Mucosa of descending colon (tissue), 3 donors: ENCODE data around the gene ELK4. TPM values are rescaled to one million over a fixed set of nuclear protein-coding genes. Genes with fewer than 3 reads are reported as not detected.

Experiments
- ATAC-seq: fragments of 200-7000 bp; cut with Tn5 transposase; one replicate; pipeline ENCODE4 v1.9.1; 2020; ENCODE audit warnings: mild to moderate bottlenecking, moderate library complexity
- DNase-seq, 3 donors: peaks; one replicate each; pipeline ENCODE4 v3.0.0-alpha.2; 2020
- H3K36me3 ChIP-seq: fragments of 200-600 bp; one replicate; pipeline ENCODE4 v1.8.0; 2021; ENCODE audit warnings: low read depth, mild to moderate bottlenecking
- H3K4me1 ChIP-seq: fragments of 200-600 bp; one replicate; pipeline ENCODE4 v1.8.0; 2021; ENCODE audit warnings: low read depth, mild to moderate bottlenecking
- H3K4me3 ChIP-seq: fragments of 200-600 bp; one replicate; pipeline ENCODE4 v1.8.0; 2021; ENCODE audit warnings: mild to moderate bottlenecking
- H3K9me3 ChIP-seq: fragments of 200-600 bp; one replicate; pipeline ENCODE4 v1.8.0; 2021; ENCODE audit warnings: mild to moderate bottlenecking
- intact Hi-C, 2 donors: fragments of 100-400 bp; cut with DNase I in 1 of 2; cut with micrococcal nuclease in 1 of 2; formaldehyde crosslinking; loops; one replicate each; pipeline versions ENCODE4 v1.11.0 to v1.11.1; 2022; cut with DNase I, micrococcal nuclease
- total RNA-seq, 3 donors: library from RNA; stranded (reverse); fragmentation: NEBNext Ultra II Directional in 2 of 3; extraction: Animal tissue kit (Norgen Biotek cat#: 25700) in 2 of 3; gene quantifications; one replicate each; pipeline versions ENCODE4 v1.2.1 to v1.2.4, GENCODE V29; 2021 to 2023
- TF ChIP-seq, protein P1 (sequence below): fragments of 200-600 bp; IDR thresholded peaks from one replicate; pipeline ENCODE4 v1.8.0; 2022; ENCODE audit warnings: antibody characterized with exemption, mild to moderate bottlenecking
- donor health status: DM: no; HTN: no; CAD: no; lungs with moderate emphysema.
- donor health status: DM: no; HTN: no; CAD: no.
- donor health status: DM: no; HTN: yes; CAD: no.

Gene ELK4
- total RNA-seq, 3 donors from 2014 or later, result 43.1 to 60.6 (median 47.6) TPM

- intact Hi-C loops, result no loop called here
- no peaks in the 10 kb centered on the region for H3K4me1 ChIP-seq
- TF ChIP-seq, protein P1, sequence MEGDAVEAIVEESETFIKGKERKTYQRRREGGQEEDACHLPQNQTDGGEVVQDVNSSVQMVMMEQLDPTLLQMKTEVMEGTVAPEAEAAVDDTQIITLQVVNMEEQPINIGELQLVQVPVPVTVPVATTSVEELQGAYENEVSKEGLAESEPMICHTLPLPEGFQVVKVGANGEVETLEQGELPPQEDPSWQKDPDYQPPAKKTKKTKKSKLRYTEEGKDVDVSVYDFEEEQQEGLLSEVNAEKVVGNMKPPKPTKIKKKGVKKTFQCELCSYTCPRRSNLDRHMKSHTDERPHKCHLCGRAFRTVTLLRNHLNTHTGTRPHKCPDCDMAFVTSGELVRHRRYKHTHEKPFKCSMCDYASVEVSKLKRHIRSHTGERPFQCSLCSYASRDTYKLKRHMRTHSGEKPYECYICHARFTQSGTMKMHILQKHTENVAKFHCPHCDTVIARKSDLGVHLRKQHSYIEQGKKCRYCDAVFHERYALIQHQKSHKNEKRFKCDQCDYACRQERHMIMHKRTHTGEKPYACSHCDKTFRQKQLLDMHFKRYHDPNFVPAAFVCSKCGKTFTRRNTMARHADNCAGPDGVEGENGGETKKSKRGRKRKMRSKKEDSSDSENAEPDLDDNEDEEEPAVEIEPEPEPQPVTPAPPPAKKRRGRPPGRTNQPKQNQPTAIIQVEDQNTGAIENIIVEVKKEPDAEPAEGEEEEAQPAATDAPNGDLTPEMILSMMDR, result no peak
- H3K36me3 ChIP-seq, result no peaks in the 10 kb centered on the region
- ATAC-seq (no peak), DNase-seq (no peak)
- no peak overlapping the region for H3K4me3 ChIP-seq
- H3K9me3 ChIP-seq, result no peaks in the 10 kb centered on the region
These were observed 27.8 kb downstream of the ELK4 start for GRCh38 chr1:205604059-205604458.

GRCh38 chr1:205601205-205601604 is 30.6 kb downstream of the ELK4 start:
- H3K4me1 ChIP-seq, result no peaks in the 10 kb centered on the region
- intact Hi-C loops, result no loop called here
- TF ChIP-seq, protein P1, result no peak
- ATAC-seq (no peak), DNase-seq (no peak)
- H3K36me3 ChIP-seq, result no peaks in the 10 kb centered on the region
- no peaks in the 10 kb centered on the region for H3K9me3 ChIP-seq
- no peak overlapping the region for H3K4me3 ChIP-seq

GRCh38 chr1:205600085-205600484 is 31.7 kb downstream of the ELK4 start:
- ATAC-seq (no peak), DNase-seq (no peak)
- TF ChIP-seq, protein P1, result no peak
- H3K4me1 ChIP-seq, result no peaks in the 10 kb centered on the region
- H3K9me3 ChIP-seq, result no peaks in the 10 kb centered on the region
- H3K4me3 ChIP-seq, result no peak overlapping the region
- intact Hi-C loops, result no loop called here
- H3K36me3 ChIP-seq, result no peaks in the 10 kb centered on the region

DNA sequence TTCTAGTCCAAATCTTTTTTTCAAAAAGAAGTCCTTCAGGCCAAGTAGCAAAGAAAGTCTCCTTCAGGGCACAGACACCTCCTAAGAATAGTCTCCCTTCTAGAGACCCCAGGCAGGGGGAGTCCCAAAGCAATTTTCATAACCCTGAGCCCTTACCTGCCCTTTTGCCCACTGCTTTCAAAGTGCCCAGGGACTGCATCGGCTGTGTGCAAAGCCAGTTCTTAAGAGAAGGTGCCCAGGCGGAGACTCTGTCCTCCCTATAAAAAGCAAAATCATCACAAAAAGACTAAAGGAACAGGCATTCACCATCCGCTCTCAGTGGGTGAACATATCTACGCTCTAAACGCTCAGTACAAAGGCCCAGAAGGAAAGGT is 32.2 kb downstream of the ELK4 start:
- no peaks in the 10 kb centered on the region for H3K4me1 ChIP-seq
- TF ChIP-seq, protein P1, result no peak
- intact Hi-C loops, result no loop called here
- no peak overlapping the region for H3K4me3 ChIP-seq
- peak; percentile 6 for ATAC-seq
- H3K36me3 ChIP-seq, result no peaks in the 10 kb centered on the region
- DNase-seq, result no peak
- H3K9me3 ChIP-seq, result no peaks in the 10 kb centered on the region

DNA sequence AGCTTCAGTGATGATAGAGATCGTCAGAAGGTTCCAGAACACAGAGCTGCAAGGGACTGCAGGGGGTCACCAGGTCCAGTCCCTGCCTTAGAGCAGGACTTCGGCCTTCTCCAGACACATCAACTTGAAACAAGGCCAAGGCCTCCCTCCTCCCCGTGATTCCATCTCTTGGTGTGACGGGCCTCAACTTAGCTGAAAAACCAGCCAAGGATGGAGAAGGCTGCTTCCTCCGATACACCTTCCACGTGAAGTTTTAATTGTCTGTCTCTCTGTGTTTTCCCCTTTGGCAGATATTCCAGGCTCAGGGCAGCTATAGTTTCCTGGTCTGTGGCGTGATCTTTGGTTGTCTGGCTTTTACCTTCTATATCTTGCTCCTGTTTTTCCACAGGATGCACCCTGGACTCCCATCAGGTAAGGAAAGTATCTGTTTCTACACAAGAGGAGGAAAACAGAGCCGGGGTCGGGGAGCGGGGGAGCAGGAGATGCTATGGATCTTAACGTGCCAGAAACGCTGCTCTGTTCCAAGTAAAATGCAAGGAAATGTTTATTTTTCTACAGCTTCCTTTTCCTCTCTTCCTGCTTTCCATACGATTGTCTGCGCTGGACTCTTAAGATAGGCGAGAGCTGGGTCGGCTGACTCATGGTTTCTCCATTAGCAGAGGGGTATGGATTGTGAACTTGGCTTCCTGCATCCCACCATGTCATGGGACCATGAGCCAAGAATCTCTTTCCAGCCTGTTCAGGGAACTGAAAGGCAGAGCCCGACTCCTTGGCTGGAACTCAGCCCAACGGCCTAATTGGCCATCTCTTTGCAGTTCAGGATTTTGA is 32.8 kb downstream of the ELK4 start:
- DNase-seq, result peak in 1 of 3 donors; percentile 37
- Histone ChIP-seq H3K4me1 (no peaks in the 10 kb centered on the region), H3K36me3 (no peaks in the 10 kb centered on the region), H3K4me3 (no peak overlapping the region), H3K9me3 (no peaks in the 10 kb centered on the region)
- TF ChIP-seq, protein P1, result no peak
- ATAC-seq, result peak; percentile 70
- intact Hi-C loops, result no loop called here
